GM18508 (cell line): Measurements from ENCODE around the gene NETO1.

Experiments
- ATAC-seq: cut with Tn5 transposase; IDR thresholded peaks from one replicate; pipeline ENCODE4 v1.9.1; 2021; ENCODE audit warnings: moderate number of reproducible peaks; ENCODE audit not compliant: insufficient read depth, unreplicated experiment

NETO1 gene

DNA sequence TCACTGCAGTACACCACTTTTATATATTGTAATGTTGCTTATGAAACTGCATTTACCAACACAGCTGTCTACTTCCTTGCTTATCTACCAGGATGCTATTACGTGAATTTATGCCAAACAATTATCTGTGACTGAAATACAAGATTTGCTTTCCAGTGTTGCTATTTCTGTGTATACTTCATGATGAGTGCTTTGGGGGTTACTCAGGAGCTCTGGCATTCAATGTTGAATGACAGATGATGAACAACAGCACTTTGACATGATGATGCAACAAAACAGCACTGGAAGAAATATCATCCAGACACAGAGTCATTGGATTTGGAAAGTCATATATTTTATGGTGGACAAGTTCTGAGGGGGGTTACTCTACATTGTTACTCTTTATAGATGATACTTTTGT, 125.8 kb downstream of the NETO1 start:
- ATAC-seq: no peak

DNA sequence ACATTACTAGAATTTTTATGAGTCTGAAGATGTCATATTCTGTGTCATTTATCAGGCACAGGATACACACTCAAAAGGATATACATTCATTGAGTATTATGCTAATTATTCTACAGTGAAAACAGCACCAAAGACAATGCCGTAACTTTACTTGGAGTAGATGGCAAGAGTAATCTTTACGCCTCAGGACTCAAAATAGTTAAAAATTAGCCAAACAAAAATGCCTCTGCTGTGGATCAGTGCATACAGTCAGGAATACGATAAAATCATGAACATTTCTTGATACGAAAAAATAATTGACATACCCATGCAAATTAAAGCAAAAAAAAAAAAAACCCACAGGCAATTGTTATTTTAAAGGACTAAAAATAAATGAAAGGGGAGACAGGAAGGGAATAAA, 129.7 kb downstream of the NETO1 start:
- no peak for ATAC-seq

DNA sequence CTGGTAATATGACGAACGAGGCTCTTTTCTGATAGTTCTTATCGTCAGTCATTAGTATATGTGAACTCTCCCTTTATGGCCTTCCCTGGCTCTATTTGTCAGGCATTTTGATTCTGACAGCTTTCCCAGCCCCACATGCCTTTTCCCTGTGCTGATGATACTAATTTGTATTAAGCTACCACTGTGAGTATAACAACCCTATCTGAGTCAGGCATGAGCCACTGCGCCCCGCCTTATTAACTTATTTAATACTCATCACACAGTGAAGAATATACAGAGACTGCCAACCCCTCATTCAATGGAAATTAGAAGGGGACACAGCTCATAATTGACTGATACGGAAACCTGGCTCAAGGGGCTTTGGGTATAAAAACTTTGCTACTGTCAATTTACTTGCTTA, 140.0 kb downstream of the NETO1 start:
- no peak for ATAC-seq

DNA sequence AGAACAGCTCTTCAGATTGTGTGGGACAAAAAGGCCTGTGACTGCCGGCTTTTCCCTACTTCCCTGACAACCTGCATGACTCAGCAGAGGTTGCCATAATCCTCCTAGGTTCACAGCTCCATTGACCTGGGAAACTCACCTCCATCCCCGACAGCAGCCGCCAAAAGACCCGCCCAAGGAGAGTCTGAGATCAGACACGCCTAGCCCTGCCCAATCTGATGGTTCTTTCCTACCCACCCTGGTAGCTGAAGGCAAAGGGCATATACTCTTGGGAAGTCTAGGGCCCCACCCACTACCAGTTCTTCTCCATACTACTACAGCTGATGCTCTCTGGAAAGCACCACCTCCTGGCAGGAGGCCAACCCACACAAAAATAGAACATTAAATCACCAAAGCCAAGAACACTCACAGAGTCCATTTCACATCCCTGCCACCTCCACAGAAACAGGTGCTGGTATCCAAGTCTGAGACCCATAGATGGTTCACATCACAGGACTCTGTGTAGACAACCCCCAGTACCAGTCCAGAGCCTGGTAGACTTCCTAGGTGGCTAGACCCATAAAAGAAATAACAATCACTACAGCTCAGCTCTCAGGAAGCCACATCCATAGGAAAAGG, 140.6 kb downstream of the NETO1 start:
- ATAC-seq: no peak

DNA sequence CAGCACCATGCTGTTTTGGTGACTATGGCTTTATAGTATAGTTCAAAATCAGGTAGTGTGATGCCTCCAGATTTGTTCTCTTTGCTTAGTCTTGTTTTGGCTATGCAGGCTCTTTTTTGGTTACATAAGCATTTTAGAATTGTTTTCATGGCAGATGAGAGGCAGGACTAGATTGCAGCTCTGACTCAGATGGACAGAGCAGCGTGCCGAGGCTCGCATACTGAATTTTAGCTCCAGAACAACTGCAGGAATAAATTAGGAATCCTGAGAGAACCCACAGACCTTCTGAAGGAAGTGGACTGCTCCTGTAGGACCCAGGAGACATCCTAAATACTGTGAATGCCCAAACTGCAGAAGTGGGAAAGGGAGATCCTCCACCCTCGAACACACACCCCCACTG, 141.6 kb downstream of the NETO1 start:
- ATAC-seq: no peak

DNA sequence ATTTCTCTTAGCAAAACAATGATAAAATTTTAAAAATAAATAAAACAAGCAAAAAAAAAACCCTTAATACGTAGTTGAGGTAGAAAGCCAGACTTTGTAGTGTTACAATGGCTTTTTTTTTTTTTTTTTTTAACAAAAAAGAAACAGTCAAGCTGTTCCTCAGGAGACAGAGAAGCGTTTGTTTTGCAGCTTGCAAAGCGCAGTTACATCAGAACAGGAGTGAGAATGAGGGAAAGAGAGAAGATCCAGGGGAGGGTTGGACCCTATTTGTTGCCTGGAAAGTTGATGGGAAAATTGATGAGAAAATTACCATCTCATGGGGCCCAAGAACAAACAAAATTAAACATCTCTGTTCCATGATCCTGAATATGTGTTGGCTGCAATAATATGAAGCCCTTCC, 146.5 kb downstream of the NETO1 start:
- ATAC-seq: no peak

DNA sequence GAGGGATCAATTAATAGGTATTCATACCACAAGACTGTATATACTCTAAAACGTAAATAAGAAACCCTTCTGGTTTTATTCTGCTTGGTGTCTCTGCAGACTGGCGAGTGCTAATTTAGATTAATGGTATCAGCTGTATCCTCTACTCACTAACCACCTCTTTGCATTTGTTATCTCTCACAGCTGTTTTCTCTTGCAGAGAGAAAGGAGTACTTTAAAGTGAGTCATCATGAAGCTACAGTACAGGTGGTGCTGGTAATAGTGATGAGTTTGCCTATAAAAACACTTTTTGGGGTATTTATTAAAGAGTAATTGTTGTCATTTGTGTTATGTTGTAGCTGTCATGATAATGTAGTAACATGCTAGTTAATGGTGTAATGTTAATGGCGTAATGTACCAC, 147.7 kb downstream of the NETO1 start:
- ATAC-seq: no peak

DNA sequence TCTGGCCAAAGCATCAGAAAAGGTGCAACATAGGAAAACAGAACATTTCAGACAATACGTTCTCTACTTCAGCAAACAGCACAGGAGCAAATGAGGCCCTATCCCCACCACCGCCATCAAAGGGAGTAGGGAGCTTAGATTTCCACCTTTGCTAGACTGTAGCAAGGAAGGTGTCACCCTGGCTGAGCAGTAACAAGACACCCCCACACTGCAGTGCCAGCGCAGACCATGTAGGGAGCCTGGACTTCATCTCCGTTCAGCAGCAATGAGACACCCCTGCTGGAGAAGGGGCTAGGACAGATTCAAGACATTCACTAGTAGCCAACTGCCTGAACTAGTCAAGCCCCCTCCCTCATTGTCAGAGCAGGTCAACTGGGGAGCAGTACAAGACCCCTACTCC, 163.6 kb downstream of the NETO1 start:
- ATAC-seq: no peak

DNA sequence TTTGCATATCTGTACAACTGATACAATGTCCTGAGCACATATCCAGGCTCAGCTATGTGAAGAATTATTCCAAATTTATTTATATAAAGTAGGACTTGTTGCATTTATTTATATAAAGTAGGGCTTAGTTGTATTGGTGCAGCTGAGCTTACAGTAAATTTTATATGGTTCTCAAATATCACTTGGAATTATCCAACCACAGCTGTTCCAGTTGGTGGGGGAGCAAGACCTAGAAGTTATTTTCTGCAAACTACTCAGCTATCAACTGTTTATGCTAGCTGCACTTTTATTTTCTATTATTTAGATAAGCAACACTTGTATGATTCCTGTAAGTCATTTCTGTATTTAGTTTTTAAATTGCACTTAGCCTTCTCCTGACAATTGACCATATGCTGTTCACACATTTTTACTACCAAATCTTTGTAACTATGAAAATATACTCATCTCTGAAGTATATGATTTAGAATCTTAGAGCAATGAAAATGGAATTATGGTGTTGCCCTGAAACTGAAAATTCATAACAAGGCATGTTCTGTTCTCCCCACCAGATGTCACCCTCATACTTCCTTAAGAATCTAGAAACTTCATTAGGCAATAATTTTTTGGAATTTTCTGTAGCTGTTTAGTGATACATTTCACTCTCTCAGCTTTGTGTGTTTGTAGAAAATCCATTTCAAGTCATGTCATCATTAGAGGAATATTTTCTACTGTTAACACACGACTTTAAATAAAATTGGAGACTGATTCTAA, 166.7 kb downstream of the NETO1 start:
- no peak for ATAC-seq

DNA sequence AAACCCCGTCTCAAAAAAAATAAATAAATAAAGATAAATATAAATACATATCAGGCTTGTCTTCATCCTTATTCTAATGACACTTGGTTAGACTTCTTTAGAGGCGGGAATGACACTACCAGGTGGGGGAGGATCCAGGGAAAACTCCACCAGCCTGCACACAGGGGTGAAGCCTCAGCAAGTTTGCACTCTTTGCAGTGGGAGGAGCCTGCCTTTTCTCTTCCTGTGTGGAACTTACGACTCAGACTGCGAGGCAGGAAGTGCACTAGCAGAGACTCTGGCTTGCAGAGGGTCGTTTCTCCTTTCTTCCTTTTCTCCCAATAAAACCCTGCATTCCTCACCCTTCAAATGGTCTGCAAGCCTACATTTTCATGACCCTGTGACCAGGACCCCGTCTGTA, 170.1 kb downstream of the NETO1 start:
- no peak for ATAC-seq

DNA sequence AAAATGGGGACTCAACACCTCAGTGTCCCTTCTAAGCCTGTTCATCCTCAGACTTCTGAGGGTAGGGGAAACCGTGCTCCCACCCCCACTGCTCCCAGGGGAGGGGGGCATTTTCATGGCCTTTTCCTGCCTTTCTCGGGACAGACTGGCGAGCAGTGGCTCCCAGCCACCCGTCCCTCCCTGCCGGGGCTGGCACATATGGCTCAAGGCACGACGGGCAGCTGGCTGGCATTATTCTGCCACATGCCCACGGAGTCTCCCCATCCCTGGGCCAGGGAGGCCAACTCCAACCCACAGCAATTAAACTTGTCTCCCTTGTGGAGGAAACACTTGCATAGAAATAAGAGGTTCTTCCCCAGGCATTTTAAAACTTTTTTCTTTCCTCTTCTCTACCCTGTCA, 175.2 kb downstream of the NETO1 start:
- ATAC-seq: no peak
